NT2/D1 (cell line): ENCODE data around the gene CD34.

Experiments used
- SUZ12 ChIP-seq: IDR thresholded peaks from 2 replicates; pipeline ENCODE4 v1.6.1; 2011; ENCODE audit not compliant: insufficient read length, insufficient read depth; ENCODE audit errors: extremely low read depth
- YY1 ChIP-seq: IDR thresholded peaks from 2 replicates; pipeline ENCODE4 v1.6.1; 2011; ENCODE audit not compliant: insufficient read length, insufficient read depth
- ZNF274 ChIP-seq: IDR thresholded peaks from 2 replicates; pipeline ENCODE4 v1.6.1; 2011; ENCODE audit warnings: mild to moderate bottlenecking, low read depth, low read length

DNA sequence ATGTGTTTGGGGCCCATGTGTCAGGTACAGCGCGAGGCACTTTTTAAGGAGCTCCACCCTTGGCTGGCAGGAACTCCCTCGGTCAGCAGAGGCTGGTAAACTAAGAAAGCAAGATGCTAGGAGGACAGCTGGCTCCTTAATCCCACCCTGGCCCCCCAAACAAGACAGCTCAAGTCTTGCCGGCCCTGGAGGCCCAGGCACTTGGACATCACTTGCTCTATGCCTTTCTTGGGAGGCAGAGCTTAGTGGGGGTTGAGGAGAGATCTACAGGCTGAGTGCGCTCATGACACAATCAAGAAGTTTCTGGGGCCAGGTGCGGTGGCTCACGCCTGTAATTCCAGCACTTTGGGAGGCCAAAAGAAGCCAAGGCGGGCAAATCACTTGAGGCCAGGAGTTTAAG is 78.1 kb downstream of the CD34 start:
- TF ChIP-seq YY1 (no peak), SUZ12 (no peak), ZNF274 (no peak)
